ENCODE data around the gene PCSK5.
A peak's percentile ranks its signal among the peaks of the same experiment; 100 is the strongest.

PCSK5 gene

DNA sequence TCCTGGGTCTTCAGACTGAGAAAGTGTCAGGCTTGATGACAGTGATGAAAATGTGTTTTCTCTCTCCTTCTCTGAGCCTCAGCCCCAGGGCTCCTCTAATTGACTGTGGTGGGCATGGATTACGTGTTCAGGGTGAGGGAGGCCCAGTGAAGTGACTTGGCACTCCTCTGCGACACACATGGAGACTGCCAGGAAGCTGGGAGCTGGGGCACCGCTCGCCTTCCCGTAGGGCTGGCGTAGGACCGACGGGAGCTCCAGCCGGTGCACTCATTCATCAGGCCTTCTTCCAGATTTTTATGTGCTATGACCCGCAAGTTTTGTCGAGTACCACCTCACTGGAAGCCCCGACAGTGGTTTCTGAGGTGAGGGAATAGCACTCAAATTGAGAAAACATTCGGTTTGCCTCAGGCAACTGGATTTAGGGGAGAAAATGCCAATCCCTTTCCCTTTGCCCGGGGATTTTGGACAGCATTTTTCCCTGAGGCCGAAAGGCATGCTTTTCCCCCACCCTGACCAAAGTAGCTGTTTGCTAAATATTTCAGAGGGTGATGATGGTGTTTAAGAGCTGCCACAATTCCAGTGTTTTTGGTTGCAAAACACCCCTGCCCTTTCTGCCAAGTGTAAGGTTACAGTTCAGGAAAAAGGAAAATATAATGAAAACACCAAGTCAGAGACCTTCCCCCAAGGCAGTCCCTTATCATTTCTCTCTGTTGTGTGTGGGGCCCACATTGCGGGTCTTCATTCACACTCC lies 83.7 kb downstream of the PCSK5 start:
- no peak for DNase-seq

DNA sequence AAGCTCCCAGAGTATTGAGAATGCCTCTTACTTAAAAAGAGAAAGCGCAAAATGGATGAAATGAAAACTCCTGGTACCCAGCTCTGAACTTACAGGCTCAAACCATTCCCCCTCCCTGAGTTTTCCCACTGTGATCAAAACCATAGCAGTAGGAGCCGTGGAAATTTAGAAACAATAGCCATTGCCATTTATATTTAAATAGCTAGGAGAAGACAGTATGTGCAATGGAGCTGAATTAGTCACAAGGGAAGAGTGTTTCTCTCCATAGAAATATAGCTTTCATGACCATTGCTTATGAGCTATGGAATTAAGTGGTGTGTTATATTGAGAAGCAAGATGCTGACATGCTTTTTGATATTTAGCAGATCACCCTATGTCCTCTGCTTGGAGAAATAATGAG lies 84.6 kb downstream of the PCSK5 start:
- DNase-seq: no peak

DNA sequence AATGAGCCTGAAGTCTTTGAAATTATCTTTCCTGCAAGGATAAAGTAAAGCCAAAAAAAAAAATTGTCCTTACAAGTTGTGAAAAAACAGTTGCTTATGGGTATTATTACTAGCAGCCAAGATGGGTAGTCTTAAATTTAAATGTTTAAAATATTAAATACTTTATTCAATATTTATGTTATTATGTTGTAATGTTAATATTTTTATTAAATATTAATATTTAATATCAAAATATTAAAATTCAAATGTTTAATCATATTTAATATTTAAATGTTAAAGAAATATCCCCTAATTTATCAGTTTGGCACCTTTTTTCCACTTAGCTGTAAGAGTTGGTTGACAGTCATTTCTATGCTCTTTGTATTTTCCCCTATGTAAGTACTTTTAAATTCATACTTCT lies 86.1 kb downstream of the PCSK5 start:
- no peak for DNase-seq

DNA sequence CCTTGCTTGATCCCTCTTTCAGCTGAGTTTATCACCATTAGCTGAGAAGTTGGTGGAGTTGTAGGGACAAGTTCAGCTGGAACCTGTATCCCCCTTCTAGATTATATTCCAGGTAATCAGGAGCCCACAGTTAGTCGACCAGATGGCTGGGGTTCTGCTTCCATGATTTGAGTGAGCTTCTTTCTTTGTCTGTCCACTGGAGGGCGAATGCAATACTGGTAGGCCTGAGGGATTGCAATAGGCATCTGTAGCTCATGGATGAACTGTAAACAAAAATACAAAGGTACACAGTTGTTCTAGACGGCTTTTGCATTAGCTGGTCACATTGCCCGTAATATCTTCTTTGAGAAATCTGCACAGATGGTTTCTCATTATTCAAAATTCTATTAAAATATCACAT lies 88.9 kb downstream of the PCSK5 start:
- peak; percentile 37 for DNase-seq

DNA sequence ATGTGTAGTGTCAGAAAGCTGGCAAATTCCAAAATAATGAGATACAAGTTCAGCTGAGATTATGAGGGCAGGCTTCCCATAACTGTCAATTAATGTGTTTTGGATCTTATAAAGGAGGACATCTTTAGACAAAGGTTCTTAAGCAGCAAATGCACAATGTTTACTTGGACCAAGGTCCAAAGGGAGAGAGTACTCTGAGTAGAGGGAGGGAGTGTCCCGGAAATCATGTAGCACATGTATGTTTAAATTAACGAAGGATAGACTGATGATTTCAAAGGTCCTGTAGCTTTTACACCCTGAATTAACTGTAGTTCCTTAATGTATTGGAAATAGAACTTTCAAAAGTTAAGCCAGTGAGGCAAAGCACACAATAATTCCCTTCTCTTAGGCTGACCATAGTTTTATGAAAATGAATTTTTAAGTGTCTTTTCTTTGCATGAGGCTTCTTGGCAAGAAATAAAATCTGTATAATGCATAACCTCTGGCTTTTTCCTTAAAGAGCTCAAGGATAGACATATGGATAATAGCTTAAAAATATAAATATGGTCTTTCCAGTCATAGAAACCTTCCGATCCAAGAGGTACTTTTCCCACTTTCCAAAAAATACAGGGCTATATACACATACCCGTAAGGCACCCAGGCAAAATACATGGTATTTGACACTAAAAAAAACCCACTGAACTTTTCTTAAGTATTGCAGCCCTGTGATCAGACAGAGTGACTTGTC lies 93.0 kb downstream of the PCSK5 start:
- DNase-seq: no peak

DNA sequence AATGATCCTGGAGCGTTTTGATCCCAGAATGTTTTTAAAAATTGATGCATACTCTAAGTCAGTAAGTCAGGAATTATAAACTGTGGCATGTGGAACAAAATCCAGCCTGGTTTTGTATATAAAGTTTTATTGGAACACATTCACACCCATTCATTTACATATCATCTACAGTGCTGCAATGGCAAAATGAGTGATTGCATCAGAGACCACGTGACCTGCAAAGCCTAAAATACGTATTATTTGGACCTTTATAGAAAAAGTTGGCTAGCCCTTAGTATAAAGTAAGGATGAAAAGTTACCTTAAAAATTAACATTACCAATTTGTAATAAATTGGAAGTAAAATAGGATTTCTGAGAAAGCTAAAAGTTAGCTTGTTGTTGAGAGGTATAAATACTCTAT lies 95.0 kb downstream of the PCSK5 start:
- DNase-seq: no peak

DNA sequence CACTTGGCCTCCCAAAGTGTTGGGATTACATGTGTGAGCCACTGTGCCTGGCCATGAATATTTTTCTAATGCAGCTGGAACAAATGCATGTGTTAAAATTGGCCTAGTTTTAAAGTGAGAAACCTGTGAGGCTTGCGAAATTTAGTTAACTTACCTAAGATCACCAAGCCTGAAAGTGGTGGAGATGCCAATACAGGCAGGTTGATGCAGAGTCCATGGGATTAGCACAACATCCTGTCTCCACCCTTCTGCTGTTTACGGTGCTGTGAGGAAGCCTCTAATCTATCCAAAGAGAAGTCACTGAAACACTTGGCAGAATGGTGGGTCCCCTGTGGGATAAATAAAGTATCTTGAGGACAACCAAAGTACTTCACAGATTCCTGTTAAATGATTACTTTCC lies 98.2 kb downstream of the PCSK5 start:
- DNase-seq: no peak

DNA sequence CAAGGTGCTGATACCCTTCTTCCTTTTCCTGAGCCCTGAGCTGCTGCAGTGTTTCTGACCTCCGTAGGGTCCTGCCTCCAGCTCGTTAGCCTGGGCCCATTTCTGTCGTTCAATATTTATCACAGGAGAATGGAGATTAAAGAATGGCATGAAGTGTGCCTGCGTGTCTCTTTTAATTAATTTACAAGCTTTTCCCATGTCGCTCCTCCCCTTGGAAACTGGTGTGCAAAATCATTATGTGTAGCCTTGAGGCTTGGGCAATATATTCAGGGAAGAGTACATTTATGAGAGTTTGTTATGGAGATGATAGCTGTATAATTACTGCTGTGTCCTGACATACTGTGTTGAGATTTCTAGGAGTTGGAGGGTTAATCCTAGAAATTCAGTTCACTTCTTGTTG lies 99.7 kb downstream of the PCSK5 start:
- DNase-seq: no peak

DNA sequence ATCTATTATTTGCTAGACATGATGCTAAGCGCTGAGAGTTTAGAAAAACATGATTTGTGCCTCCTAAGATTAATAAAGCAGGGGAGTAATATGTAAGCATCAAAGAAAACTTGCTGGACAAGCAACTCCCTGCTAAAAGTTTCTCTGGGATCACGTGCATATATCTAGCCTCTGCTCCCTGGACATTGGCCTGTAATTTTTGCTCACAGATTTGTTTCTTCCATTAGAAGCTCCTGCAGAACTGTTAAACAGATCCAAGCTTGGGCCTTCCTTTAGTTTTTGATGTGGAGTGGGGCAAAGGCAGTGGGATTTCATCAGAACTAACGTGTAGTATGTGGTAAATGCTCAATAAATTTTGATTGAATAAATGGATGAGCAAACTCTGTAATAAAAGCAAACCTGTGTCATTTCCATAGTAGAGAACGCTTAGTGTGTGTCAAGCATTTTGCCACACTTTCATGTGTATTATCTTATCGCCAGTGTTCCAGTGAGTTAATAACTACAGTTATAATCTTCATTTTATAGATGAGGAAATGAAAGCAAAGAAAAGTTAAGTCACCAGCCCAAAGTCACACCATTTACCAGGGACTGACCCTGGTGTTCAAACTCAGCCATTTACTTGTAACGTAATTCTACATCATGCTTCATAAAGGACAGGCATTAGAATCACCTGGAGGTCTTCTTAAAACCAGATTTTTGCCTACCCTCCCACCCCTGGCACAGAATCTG lies 100.3 kb downstream of the PCSK5 start:
- DNase-seq: no peak

DNA sequence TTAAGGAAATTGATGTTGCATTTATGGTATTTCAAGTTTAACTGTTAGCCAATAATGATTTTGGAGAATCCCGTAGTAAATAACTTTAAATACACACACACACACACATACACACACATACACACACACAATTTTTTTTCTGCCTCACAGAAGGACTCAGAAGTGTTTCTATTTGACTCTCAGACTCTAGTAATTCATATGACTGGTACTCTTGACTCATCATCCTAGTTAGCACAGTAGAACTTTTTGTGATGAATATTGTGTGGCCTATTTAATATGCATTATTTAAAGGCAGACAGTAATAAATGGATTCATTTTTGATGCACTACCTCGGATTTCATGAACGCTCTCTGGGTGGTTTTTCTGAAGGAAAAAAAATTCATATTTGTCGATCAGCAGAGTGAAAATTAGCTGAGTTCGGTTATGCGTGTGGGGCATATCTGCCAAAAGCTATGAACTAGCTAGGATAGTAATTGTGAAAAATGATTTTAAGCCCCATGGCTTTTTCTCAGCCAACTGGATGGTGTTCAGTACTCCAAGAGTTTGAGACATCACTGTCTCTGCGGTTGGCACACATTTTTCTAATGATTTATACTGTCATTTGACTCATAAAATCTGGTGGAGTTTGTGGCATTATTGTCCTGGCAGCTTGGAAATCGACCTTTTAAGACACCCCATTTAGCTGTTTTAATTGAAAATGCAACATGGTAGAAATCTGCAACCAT lies 102.2 kb downstream of the PCSK5 start:
- DNase-seq: no peak

DNA sequence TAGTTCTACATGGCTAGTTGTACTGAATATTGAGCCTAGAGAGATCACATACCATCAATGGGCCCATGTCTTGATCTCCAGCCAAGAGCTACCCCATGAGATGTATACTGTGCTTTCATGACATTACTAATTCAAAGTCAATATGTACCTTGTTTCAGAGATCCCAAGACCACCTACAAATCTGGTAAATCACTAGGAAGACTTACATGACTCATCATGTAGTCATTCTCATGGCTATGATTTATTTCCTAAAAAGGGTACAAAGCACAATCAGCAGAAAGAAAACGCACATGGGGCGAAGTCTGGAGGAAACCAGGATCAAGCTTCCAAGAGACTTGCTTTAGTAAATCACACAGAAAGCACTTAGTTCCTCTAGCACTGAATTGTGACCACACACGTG lies 103.0 kb downstream of the PCSK5 start:
- no peak for DNase-seq

DNA sequence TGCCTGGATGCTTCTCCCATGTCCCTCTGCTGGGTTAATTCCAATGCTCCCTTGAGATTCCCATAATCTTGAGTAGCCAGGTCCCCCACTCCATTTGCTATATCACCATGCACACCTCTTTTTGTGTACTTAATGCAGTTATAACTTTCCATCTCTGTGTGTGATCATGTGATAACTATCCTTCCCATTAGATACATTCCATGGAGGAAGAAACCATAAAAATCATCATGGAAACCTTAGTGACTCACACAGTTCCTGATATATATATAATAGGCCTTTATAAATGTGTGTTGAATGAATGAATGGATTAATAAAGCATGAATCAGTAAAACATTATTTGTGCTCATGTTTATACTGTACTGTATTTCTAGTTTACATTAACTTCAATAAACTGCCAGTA lies 104.6 kb downstream of the PCSK5 start:
- no peak for DNase-seq

DNA sequence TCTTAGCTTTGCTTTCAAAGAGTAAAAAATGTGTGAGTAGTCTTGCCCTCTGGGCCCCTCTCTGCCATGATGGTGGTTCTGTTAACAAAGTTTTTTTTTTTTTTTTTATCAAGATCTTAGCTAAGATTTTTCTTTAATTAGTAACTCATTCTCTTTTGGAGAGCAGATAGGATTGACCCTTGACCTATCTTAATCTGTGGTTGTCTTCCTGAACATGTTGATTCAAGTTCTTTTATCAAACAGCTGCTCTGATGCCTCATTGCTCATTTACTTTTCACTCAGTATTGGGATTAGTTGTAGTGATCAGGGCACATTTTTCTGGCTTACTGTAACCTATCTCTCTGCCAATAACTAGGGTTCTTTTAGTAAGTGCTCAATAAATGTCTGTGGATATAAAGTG lies 106.3 kb downstream of the PCSK5 start:
- DNase-seq: no peak

DNA sequence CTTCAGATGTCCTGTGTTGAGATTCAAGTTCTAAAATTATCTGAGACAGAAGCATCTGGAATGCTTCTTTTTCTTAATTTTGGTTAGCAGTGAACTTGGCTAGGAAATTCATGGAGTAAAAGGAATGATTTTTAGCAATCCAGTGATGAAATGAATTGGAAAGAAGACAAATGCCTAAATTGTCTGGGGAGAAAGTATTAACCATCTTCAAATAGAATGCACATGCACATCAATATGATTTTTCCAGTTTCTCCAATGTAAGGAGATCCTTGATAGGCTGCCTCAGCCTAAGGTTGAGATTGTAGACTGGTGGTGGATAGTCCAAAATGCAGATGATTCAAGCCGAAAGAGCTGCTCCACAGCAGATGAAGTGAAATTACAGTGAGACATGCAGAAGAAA lies 106.7 kb downstream of the PCSK5 start:
- DNase-seq: no peak

DNA sequence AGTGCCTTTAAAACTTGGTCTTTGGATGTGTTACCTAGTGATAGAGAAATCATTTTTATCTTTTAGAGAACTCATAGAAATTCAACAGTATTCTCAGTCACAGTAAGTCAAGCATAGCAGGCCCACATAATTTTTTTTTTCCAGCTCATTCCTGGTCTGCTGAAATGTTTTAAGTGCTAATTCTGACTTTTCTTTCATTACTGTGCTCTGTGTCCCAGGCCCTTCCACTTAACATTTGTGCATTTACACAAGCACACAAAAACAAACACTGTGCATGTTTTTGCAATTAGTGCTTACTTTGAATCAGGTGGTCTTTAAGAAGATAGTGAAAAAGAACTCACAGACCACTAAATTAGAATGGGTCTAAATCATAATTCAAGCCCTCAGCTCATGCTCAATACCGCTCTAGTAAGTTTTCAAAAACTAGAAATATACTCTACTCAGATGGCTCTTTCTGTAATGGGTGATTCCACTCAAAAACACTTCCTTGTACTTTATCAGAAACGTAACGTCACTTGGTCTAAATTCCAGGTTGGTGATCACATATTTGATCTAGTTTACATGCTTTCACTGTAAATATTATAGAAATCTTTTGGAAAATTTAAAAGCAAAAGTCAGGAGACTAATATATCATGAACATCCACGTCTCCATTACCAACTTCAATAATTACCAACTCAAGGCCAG lies 107.8 kb downstream of the PCSK5 start:
- no peak for DNase-seq

DNA sequence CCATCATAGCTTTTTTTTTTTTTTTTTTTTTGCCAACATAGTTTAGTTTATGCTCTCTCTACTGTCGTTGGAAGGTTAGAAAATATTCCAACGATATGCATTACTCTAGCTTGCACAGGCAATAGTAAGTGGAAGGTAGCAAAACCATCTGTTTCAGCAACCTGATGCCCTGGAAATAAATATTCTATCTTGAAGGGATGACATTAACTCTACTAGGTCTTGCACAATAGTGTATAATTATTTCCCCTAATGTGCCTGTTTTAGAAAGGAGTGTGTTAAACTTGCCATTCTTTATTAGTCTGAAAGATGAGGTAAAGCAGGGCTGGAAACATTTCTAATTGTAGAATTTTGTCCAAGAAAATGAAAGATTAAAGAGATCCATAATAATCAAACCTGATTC lies 111.0 kb downstream of the PCSK5 start:
- DNase-seq: no peak

DNA sequence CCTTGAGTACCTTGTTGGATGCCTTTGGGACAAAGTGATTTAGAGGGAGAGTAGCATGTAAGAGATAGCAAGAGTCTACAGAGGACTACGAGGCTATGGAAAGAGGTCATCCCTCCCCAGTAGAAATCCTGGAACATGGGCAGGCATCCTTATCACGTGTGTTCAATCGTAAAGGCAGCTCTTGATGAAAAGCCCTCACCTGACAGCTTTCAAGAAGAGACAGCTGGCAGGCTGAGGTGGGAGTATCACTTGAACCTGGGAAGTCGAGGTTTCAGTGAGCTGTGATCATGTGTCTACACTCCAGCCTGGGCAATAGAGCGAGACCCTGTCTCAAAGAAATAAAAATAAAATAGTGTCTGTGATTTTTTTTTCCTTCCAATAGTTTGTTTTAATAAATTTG lies 112.6 kb downstream of the PCSK5 start:
- no peak for DNase-seq

DNA sequence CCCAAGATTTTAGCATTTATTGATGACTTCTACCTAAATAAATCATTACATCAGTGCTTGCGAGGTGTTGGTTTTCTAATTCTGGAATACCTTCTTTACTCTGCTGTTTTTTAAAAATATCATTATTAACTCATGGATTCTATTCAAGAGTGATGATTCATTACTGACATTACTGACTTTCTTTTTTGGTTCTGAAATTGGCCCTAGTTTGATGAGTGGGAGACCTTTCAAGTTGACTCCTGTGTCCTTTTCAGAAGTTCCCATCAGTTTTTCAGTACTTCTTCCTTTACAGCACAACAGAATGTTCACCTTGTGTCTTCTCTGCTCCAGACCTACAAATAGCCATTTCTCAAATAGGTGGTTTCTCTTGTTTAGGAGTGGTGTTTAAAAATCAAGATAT lies 114.1 kb downstream of the PCSK5 start:
- no peak for DNase-seq

DNA sequence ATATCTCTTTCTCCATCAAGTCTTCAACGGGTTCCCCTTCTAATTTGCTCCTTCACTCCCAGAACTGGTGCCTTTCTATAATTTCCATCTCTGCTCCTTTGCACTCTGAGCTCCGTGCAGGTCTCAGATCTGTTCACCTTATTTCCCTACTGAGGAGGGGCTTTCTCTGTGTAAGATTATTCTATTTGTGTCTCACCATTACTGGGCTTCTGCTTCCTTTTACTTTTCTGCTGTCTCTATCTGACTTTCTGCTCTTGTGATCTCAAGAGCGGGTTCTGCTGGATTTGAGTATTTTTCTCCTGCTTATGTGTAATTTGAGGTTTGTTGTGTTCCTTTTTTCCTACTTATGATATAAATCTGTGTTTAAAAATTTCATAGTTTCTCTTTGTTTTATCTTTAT lies 117.5 kb downstream of the PCSK5 start:
- DNase-seq: no peak

DNA sequence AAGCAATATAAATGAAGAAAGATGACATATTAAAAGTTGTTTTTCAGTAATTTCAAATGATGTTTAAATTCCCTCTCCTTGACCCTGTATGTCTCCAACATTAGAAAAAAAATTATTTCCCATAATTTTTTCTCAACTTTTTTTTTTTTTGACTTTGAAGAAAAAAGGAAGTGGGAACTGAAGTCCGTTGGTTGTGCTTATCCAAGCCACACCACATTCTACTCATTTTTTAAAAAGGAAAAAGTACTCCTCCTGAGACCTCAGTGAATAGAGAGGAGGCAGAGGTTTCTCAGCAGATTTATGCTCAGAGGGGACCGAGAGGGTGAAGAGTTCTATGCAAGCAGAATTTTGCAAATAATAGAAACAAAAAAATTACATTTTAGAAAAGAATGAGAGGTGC lies 123.3 kb downstream of the PCSK5 start:
- no peak for DNase-seq

DNA sequence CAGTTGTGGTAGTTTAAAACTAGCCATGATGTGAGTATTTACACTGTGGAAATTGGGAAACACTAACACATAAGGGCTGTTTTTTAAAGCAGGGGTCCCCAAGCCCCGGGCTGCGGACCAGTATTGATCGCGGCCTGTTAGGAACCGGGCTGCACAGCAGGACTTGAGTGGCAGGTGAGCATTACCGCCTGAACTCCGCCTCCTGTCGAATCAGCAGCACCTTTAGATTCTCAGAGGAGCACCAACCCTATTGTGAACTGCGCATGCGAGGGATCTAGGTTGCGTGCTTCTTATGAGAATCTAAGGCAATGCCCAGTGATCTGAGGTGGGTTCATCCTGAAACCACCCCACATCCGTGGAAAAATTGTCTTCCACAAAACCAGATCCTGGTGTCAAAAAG lies 127.8 kb downstream of the PCSK5 start:
- no peak for DNase-seq

DNA sequence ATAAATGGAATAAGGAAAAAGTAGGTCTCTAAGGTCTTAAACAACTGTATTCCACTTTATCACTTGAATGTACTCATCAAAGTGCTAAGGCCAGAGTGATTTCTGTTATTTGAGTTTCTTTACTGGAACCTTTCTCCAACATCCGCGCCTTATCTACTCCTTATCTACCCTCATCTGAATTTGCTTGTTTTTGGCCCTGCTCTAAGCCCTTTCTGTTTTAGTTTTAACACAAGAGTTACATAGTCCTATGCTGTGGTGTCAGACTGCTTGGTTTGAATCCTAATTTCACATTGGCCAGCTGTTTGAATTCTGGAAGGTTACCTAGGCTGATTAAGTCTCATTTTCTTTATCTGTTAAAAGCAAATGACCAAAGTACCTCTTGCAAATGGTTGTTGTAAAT lies 128.3 kb downstream of the PCSK5 start:
- DNase-seq: no peak

DNA sequence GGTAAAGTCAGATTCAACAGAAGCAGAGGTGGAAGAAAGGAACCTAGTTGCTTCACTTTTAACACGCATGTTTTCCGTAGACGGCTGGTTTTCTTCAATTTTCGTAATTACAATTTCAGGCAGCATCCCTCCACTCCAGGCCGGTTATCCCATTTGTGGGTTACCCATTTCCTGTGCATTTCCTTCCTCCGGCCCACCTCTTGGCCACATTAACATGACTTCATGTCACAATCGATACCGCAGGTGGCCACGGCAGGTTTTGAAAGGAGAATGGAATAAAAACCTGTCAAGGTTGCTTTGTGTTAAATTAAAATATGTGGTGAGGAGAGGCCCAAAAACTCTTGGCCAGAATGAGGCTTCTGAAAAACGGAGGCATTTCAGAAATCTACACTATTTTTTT lies 130.2 kb downstream of the PCSK5 start:
- DNase-seq: no peak

All from NCI-H510A treated with DMSO at 0.1 percent for 48 hours (cell line).